DOHH2 (cell line): ENCODE results near the gene GSG1L.

Experiments
- H3F3A ChIP-seq: fragments of 200-600 bp; sonication (generic), shearing (Covaris generic); 2 replicates; pipeline ENCODE4 v1.6.0; 2016; ENCODE audit warnings: antibody characterized with exemption, mild to moderate bottlenecking; ENCODE audit not compliant: control insufficient read depth, insufficient read depth
- H3K27ac ChIP-seq: fragments of 200-600 bp; sonication (generic); 2 replicates; pipeline ENCODE4 v1.5.1; 2014; ENCODE audit warnings: low read depth, mild to moderate bottlenecking, low read length, moderate library complexity
- H3K27me3 ChIP-seq: fragments of 200-600 bp; sonication (generic); 2 replicates; pipeline ENCODE4 v1.6.1; 2014; ENCODE audit warnings: mild to moderate bottlenecking, low read length, mixed read lengths; ENCODE audit not compliant: control insufficient read depth
- H3K36me3 ChIP-seq: fragments of 200-600 bp; sonication (generic); 2 replicates; pipeline ENCODE4 v1.6.1; 2014; ENCODE audit warnings: mild to moderate bottlenecking, low read length, moderate library complexity, mixed read lengths; ENCODE audit not compliant: control insufficient read depth
- H3K4me1 ChIP-seq: fragments of 200-600 bp; sonication (generic); 2 replicates; pipeline ENCODE4 v1.6.1; 2014; ENCODE audit warnings: mild to moderate bottlenecking, low read length, mixed read lengths; ENCODE audit not compliant: control insufficient read depth
- H3K4me2 ChIP-seq: fragments of 200-600 bp; sonication (generic); 2 replicates; pipeline ENCODE4 v1.6.0; 2014; ENCODE audit warnings: mild to moderate bottlenecking, low read length, moderate library complexity
- H3K4me3 ChIP-seq: fragments of 200-600 bp; sonication (generic); 2 replicates; pipeline ENCODE4 v1.5.1; 2014; ENCODE audit warnings: mild to moderate bottlenecking, low read length, mixed read lengths
- H3K79me2 ChIP-seq: fragments of 200-600 bp; sonication (generic); 2 replicates; pipeline ENCODE4 v1.6.1; 2014; ENCODE audit warnings: mild to moderate bottlenecking, low read length, mixed read lengths; ENCODE audit not compliant: control insufficient read depth
- H3K9me2 ChIP-seq: fragments of 200-600 bp; sonication (generic); replicated peaks from 2 replicates; pipeline ENCODE4 v1.6.1; 2014; ENCODE audit warnings: mild to moderate bottlenecking, low read length, mixed read lengths; ENCODE audit not compliant: control insufficient read depth
- H3K9me3 ChIP-seq: fragments of 200-600 bp; sonication (generic); 2 replicates; pipeline ENCODE4 v1.6.1; 2014; ENCODE audit warnings: antibody characterized with exemption, low read length, mixed read lengths; ENCODE audit not compliant: control insufficient read depth, insufficient read depth
- H4K20me1 ChIP-seq: fragments of 200-600 bp; sonication (generic); 2 replicates; pipeline ENCODE4 v1.6.0; 2014; ENCODE audit warnings: low read depth, mild to moderate bottlenecking, antibody characterized with exemption, low read length, moderate library complexity; ENCODE audit not compliant: control insufficient read depth, insufficient read depth
- EZH2phosphoT487 ChIP-seq: fragments of 200-600 bp; sonication (generic); IDR thresholded peaks from 2 replicates; pipeline ENCODE4 v1.6.1; 2017; ENCODE audit warnings: borderline replicate concordance, mild to moderate bottlenecking, antibody characterized with exemption, low read length, moderate library complexity, mixed read lengths
- TF ChIP-seq, protein P1 (sequence below): fragments of 200-600 bp; sonication (generic); IDR thresholded peaks from one replicate; pipeline ENCODE4 v1.5.1; 2014; ENCODE audit warnings: antibody characterized with exemption, mild to moderate bottlenecking, low read depth, low read length; ENCODE audit not compliant: poor library complexity, severe bottlenecking

Gene GSG1L

DNA sequence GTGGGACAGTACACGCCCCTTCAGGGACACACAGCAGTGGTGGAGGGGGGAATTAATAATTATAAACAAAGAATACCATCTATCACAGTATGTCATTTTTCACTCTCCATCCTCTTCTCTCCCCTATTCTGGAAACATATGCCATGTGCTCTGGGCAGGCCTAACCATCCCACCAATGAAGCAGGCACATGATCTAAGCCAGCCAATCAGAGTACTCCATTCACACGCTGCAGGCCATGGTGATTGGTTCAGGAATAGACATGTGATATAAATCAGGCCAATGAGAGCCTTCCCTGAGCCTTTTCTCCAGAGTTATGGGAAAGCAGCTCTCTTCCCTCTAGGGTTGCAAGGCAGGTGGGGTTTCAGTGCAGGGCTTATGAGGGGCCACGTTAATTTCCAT is 36.5 kb downstream of the GSG1L start:
- Histone ChIP-seq H3K4me3 (no peak overlapping the region), H3K4me2 (no peak overlapping the region), H3K4me1 (no peaks in the 10 kb centered on the region), H3K36me3 (no peaks in the 10 kb centered on the region), H3K79me2 (no peaks in the 10 kb centered on the region), H4K20me1 (no peaks in the 10 kb centered on the region), H3F3A (no peaks in the 10 kb centered on the region), H3K9me2 (no peaks in the 10 kb centered on the region), H3K27ac (no peak overlapping the region), H3K9me3 (peaks cover 4% of the 10 kb centered on the region; the same call in 1 of the 2 replicates), H3K27me3 (no peaks in the 10 kb centered on the region)
- TF ChIP-seq, protein P1, sequence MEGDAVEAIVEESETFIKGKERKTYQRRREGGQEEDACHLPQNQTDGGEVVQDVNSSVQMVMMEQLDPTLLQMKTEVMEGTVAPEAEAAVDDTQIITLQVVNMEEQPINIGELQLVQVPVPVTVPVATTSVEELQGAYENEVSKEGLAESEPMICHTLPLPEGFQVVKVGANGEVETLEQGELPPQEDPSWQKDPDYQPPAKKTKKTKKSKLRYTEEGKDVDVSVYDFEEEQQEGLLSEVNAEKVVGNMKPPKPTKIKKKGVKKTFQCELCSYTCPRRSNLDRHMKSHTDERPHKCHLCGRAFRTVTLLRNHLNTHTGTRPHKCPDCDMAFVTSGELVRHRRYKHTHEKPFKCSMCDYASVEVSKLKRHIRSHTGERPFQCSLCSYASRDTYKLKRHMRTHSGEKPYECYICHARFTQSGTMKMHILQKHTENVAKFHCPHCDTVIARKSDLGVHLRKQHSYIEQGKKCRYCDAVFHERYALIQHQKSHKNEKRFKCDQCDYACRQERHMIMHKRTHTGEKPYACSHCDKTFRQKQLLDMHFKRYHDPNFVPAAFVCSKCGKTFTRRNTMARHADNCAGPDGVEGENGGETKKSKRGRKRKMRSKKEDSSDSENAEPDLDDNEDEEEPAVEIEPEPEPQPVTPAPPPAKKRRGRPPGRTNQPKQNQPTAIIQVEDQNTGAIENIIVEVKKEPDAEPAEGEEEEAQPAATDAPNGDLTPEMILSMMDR = no peak
- no peak for TF ChIP-seq EZH2phosphoT487

DNA sequence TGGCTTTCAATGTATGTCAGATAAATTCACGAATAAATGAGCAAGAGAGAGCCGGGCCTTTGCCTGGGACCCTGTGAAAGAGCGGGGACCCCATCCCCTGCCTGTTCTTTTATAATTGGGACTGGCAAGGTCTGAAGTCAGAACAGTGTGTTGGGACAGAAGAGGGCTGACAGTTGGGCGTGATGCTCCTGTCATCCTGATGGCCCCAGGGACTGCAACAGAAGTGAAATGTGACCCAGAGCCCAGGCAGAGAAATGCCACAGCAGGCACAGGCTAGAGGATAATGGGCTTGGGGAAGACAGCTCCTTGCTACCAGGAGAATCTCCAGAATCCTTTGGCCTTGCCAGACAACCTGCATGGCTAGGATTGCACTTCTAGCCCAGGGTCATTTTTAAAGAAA is 37.9 kb downstream of the GSG1L start:
- no peak overlapping the region for H3K27ac ChIP-seq
- H3K4me2 ChIP-seq = no peak overlapping the region
- no peaks in the 10 kb centered on the region for H4K20me1 ChIP-seq
- no peak overlapping the region for H3K4me3 ChIP-seq
- H3F3A ChIP-seq = no peaks in the 10 kb centered on the region
- no peaks in the 10 kb centered on the region for H3K4me1 ChIP-seq
- TF ChIP-seq, protein P1 = no peak
- TF ChIP-seq EZH2phosphoT487 = no peak
- H3K9me3 ChIP-seq = peaks cover 4% of the 10 kb centered on the region; the same call in 1 of the 2 replicates
- H3K27me3 ChIP-seq = no peaks in the 10 kb centered on the region
- H3K79me2 ChIP-seq = no peaks in the 10 kb centered on the region
- no peaks in the 10 kb centered on the region for H3K36me3 ChIP-seq
- no peaks in the 10 kb centered on the region for H3K9me2 ChIP-seq

DNA sequence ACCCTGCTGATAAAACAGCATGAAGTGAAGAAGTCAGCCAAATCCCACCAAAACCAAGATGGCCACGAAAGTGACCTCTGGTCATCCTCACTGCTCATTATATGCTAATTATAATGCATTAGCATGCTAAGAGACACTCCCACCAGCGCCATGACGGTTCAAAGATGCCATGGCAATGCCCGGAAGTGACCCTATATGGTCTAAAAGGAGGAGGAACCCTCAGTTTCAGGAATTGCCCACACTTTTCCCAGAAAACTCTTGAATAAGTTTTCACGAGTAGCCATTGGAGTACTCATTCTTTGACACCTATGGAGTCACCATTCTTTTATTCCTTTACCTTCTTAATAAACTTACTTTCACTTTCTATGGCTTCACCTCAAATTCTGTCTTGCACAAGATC is 44.3 kb downstream of the GSG1L start:
- H3K4me2 ChIP-seq = no peak overlapping the region
- no peaks in the 10 kb centered on the region for H3F3A ChIP-seq
- no peak for TF ChIP-seq EZH2phosphoT487
- TF ChIP-seq, protein P1 = no peak
- no peaks in the 10 kb centered on the region for H3K4me1 ChIP-seq
- no peaks in the 10 kb centered on the region for H3K9me3 ChIP-seq
- no peak overlapping the region for H3K4me3 ChIP-seq
- no peak overlapping the region for H3K27ac ChIP-seq
- no peaks in the 10 kb centered on the region for H4K20me1 ChIP-seq
- peaks cover 9% of the 10 kb centered on the region; the same call in 1 of the 2 replicates for H3K27me3 ChIP-seq
- no peaks in the 10 kb centered on the region for H3K79me2 ChIP-seq
- H3K36me3 ChIP-seq = no peaks in the 10 kb centered on the region
- no peaks in the 10 kb centered on the region for H3K9me2 ChIP-seq
